Thyroid gland (tissue), 4 donors: Measurements from ENCODE around the gene MET.

ENCODE experiments used
- POLR2A ChIP-seq, 2 donors: fragments of 450-650 bp; IDR thresholded peaks; one replicate each; pipeline ENCODE4 v1.6.1; 2017; ENCODE audit warnings: antibody characterized with exemption in 2 of 2, mild to moderate bottlenecking in 2 of 2, moderate library complexity in 1 of 2
- TF ChIP-seq, protein P1 (sequence below), 6 experiments: fragments of 200-600 bp in 3 of 6; fragments of 450-650 bp in 3 of 6; sonication (generic) in 3 of 6; IDR thresholded peaks; one replicate each; pipeline ENCODE4 v1.5.1; 2016 to 2019; ENCODE audit warnings: antibody characterized with exemption in 6 of 6, mild to moderate bottlenecking in 2 of 6, inconsistent platforms in 1 of 6, moderate library complexity in 1 of 6

DNA sequence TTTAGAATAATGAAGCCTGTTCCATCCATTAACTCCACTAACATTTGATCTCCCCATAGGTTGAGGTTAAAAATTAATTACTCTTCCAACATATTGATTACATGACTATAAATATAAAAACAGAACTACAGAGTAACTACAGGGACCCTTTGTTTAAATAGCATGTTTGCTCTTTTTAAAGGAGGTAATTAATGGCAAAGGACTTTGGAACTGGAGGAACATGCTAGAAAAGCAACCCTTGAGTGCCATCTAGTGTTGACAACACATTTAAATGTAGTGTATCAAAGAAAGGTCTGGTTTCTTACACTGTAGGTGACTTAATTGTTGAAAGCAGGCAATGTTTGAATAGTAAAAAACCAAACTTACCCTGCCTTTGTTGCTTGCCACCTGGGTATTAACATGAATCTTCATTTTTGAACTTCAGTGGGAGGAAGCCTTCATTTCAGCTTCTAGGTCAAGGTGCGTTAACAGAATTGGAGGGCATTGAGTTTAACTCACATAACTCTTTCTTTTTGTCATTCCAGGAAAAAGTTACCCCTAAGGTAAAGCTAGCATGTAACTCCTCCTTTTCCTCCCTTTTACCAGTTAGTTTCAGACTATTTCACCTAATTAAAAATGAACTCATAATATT is 137.8 kb downstream of the MET start:
- TF ChIP-seq, protein P1, sequence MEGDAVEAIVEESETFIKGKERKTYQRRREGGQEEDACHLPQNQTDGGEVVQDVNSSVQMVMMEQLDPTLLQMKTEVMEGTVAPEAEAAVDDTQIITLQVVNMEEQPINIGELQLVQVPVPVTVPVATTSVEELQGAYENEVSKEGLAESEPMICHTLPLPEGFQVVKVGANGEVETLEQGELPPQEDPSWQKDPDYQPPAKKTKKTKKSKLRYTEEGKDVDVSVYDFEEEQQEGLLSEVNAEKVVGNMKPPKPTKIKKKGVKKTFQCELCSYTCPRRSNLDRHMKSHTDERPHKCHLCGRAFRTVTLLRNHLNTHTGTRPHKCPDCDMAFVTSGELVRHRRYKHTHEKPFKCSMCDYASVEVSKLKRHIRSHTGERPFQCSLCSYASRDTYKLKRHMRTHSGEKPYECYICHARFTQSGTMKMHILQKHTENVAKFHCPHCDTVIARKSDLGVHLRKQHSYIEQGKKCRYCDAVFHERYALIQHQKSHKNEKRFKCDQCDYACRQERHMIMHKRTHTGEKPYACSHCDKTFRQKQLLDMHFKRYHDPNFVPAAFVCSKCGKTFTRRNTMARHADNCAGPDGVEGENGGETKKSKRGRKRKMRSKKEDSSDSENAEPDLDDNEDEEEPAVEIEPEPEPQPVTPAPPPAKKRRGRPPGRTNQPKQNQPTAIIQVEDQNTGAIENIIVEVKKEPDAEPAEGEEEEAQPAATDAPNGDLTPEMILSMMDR (IDR thresholded peaks at IDR 0.05): peak in 4 of 6 experiments; percentile 43 to 84 (median 66)
- TF ChIP-seq POLR2A (IDR thresholded peaks at IDR 0.05): no peak
